ENCODE data around the gene BECN2. TPM values are rescaled to one million over a fixed set of nuclear protein-coding genes. Genes with fewer than 3 reads are reported as not detected.

BECN2 gene
- total RNA-seq, 1 donor from 2014 or later: not detected

DNA sequence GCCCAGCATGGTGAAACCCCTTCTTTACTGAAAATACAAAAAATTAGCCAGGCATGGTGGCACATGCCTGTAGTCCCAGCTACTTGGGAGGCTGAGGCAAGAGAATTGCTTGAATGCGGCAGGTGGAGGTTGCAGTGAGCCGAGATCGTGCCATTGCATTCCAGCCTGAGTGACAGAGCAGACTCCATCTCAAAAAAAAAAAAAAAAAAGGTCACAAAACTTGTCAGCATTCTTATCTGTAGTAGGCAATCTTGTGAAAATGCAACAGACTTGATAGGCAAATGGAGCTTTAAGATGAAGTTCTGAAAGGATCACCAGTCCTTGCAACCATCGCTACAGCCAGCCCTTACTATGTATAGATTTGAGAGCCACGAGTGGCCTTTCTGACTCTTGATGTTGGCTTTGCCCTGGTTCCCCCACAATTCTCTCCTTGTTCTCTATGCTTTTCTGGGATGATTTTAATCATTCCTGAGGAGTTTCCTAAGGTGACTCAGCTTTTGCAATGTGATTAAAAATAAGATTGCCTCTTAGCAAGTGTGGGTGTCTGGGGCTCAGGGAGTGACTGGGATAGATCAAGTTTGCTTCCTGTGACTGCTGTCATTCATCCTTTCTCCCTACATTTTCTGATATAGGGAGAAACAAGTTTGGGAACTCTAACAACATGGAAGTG lies 48.4 kb downstream of the BECN2 start:
- no peak overlapping the region for H3K27ac Mint-ChIP-seq (ENCODE audit: unreplicated experiment)
- DNase-seq (ENCODE audit: low spot score): no peak
- TF ChIP-seq, protein P1, sequence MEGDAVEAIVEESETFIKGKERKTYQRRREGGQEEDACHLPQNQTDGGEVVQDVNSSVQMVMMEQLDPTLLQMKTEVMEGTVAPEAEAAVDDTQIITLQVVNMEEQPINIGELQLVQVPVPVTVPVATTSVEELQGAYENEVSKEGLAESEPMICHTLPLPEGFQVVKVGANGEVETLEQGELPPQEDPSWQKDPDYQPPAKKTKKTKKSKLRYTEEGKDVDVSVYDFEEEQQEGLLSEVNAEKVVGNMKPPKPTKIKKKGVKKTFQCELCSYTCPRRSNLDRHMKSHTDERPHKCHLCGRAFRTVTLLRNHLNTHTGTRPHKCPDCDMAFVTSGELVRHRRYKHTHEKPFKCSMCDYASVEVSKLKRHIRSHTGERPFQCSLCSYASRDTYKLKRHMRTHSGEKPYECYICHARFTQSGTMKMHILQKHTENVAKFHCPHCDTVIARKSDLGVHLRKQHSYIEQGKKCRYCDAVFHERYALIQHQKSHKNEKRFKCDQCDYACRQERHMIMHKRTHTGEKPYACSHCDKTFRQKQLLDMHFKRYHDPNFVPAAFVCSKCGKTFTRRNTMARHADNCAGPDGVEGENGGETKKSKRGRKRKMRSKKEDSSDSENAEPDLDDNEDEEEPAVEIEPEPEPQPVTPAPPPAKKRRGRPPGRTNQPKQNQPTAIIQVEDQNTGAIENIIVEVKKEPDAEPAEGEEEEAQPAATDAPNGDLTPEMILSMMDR (IDR thresholded peaks at IDR 0.05; ENCODE audit: unreplicated experiment): no peak
- H3K9me3 Mint-ChIP-seq (ENCODE audit: unreplicated experiment): no peaks in the 10 kb centered on the region
- no peaks in the 10 kb centered on the region for H3K4me1 Mint-ChIP-seq (ENCODE audit: unreplicated experiment)
- no peaks in the 10 kb centered on the region for H3K36me3 Mint-ChIP-seq (ENCODE audit: low read depth, unreplicated experiment)
- H3K27me3 Mint-ChIP-seq (ENCODE audit: unreplicated experiment): no peaks in the 10 kb centered on the region
- H3K4me3 Mint-ChIP-seq (ENCODE audit: unreplicated experiment): no peak overlapping the region

DNA sequence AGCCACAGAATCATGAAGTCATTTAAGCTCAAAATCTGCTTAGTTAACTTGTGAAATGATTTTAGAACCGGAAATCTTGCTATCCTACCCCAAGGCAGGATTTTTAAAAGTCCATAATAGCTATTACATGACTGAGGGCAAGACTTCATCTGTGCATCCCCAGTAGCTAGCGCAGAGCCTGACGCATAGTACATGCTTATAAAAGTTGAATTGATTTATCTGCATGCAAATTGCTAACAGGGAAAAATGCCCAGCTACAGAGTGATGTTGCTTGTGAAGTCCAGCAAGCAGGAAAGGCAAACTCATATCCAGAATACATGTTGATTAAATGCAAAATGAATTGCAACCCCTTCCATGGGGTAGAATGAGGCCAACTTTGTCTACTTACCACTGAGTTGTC lies 49.4 kb downstream of the BECN2 start:
- H3K36me3 Mint-ChIP-seq (ENCODE audit: low read depth, unreplicated experiment): no peaks in the 10 kb centered on the region
- no peaks in the 10 kb centered on the region for H3K9me3 Mint-ChIP-seq (ENCODE audit: unreplicated experiment)
- H3K4me1 Mint-ChIP-seq (ENCODE audit: unreplicated experiment): no peaks in the 10 kb centered on the region
- no peak for DNase-seq (ENCODE audit: low spot score)
- no peaks in the 10 kb centered on the region for H3K27me3 Mint-ChIP-seq (ENCODE audit: unreplicated experiment)
- TF ChIP-seq, protein P1 (IDR thresholded peaks at IDR 0.05; ENCODE audit: unreplicated experiment): no peak
- no peak overlapping the region for H3K4me3 Mint-ChIP-seq (ENCODE audit: unreplicated experiment)
- H3K27ac Mint-ChIP-seq (ENCODE audit: unreplicated experiment): no peak overlapping the region

Other genes with a start within 250 kb of the BECN2 start
- 6.5 TPM for gene EXO1, start 109.6 kb upstream of the BECN2 start, total RNA-seq (ENCODE audit: unreplicated experiment)
- gene MAP1LC3C, start 41.3 kb downstream of the BECN2 start, total RNA-seq (ENCODE audit: unreplicated experiment): 1.7 TPM

Measured in endothelial cell (in vitro differentiated cells).